Osteocyte (in vitro differentiated cells): ENCODE results near the gene NUP210L. TPM values are rescaled to one million over a fixed set of nuclear protein-coding genes. Genes with fewer than 3 reads are reported as not detected.

Source experiments
- DNase-seq: peaks from one replicate; pipeline ENCODE4 v3.0.0; 2021; ENCODE audit warnings: mixed read lengths; ENCODE audit not compliant: unreplicated experiment; ENCODE audit errors: extremely low spot score
- H3K27ac Mint-ChIP-seq: one replicate; pipeline ENCODE4 v1.8.0; 2021; ENCODE audit warnings: mild to moderate bottlenecking, mixed read lengths; ENCODE audit not compliant: unreplicated experiment
- H3K27me3 Mint-ChIP-seq: one replicate; pipeline ENCODE4 v1.8.0; 2021; ENCODE audit warnings: mixed read lengths; ENCODE audit not compliant: unreplicated experiment
- H3K36me3 Mint-ChIP-seq: one replicate; pipeline ENCODE4 v1.8.0; 2021; ENCODE audit warnings: mixed read lengths; ENCODE audit not compliant: unreplicated experiment
- H3K4me1 Mint-ChIP-seq: one replicate; pipeline ENCODE4 v1.8.0; 2021; ENCODE audit warnings: mixed read lengths; ENCODE audit not compliant: unreplicated experiment
- H3K4me3 Mint-ChIP-seq: one replicate; pipeline ENCODE4 v1.8.0; 2021; ENCODE audit warnings: mild to moderate bottlenecking, moderate library complexity, mixed read lengths; ENCODE audit not compliant: unreplicated experiment
- H3K9me3 Mint-ChIP-seq: one replicate; pipeline ENCODE4 v1.8.0; 2021; ENCODE audit warnings: mixed read lengths; ENCODE audit not compliant: unreplicated experiment
- CTCF ChIP-seq: fragments of 200-600 bp; sonication (generic); IDR thresholded peaks from 2 replicates; pipeline ENCODE4 v1.5.0; 2021; ENCODE audit warnings: antibody characterized with exemption, mild to moderate bottlenecking, moderate library complexity
- total RNA-seq: library from RNA; stranded (reverse); gene quantifications from 2 replicates; pipeline ENCODE4 v1.2.1, GENCODE V29; 2021

The NUP210L gene
- total RNA-seq, 1 donor from 2014 or later = not detected

- Mint-ChIP-seq H3K27me3 (peaks cover 17% of the 10 kb centered on the region), H3K4me1 (no peaks in the 10 kb centered on the region), H3K27ac (no peak overlapping the region)
Observed at GRCh38 chr1:154097873-154098272, 57.0 kb downstream of the NUP210L start.

GRCh38 chr1:154095456-154096060 lies 59.3 kb downstream of the NUP210L start:
- no peak for TF ChIP-seq CTCF
- DNase-seq = no peak
- Mint-ChIP-seq H3K4me1 (no peaks in the 10 kb centered on the region), H3K36me3 (no peaks in the 10 kb centered on the region), H3K9me3 (no peaks in the 10 kb centered on the region), H3K27ac (no peak overlapping the region), H3K4me3 (no peak overlapping the region), H3K27me3 (peaks cover 14% of the 10 kb centered on the region)

More at GRCh38 chr1:154097873-154098272, 57.0 kb downstream of the NUP210L start:
- no peaks in the 10 kb centered on the region for H3K36me3 Mint-ChIP-seq
- no peaks in the 10 kb centered on the region for H3K9me3 Mint-ChIP-seq
- TF ChIP-seq CTCF = no peak
- DNase-seq = no peak
- no peak overlapping the region for H3K4me3 Mint-ChIP-seq

GRCh38 chr1:154094411-154094810 lies 60.5 kb downstream of the NUP210L start:
- Mint-ChIP-seq H3K36me3 (no peaks in the 10 kb centered on the region), H3K27me3 (peaks cover 18% of the 10 kb centered on the region), H3K4me3 (no peak overlapping the region), H3K9me3 (no peaks in the 10 kb centered on the region), H3K4me1 (no peaks in the 10 kb centered on the region), H3K27ac (no peak overlapping the region)
- no peak for DNase-seq
- TF ChIP-seq CTCF = no peak

- H3K36me3 Mint-ChIP-seq = no peaks in the 10 kb centered on the region
- TF ChIP-seq CTCF = no peak
- H3K27ac Mint-ChIP-seq = no peak overlapping the region
- H3K27me3 Mint-ChIP-seq = peaks cover 23% of the 10 kb centered on the region
- no peak for DNase-seq
- H3K9me3 Mint-ChIP-seq = no peaks in the 10 kb centered on the region
- no peaks in the 10 kb centered on the region for H3K4me1 Mint-ChIP-seq
- no peak overlapping the region for H3K4me3 Mint-ChIP-seq
Observed at GRCh38 chr1:154093699-154094098, 61.2 kb downstream of the NUP210L start.

GRCh38 chr1:154091706-154092105 lies 63.2 kb downstream of the NUP210L start:
- H3K36me3 Mint-ChIP-seq = no peaks in the 10 kb centered on the region
- DNase-seq = no peak
- H3K9me3 Mint-ChIP-seq = no peaks in the 10 kb centered on the region
- TF ChIP-seq CTCF = no peak
- no peak overlapping the region for H3K27ac Mint-ChIP-seq
- peaks cover 29% of the 10 kb centered on the region for H3K27me3 Mint-ChIP-seq
- no peaks in the 10 kb centered on the region for H3K4me1 Mint-ChIP-seq
- no peak overlapping the region for H3K4me3 Mint-ChIP-seq
